GM19239 (cell line): ENCODE data around the gene TAMM41.
"Not testable (repeated sequence)": the region's sequence is repeated elsewhere in the genome, so short reads cannot be mapped to it uniquely, and the experiment has no call there.

Experiments
- DNase-seq: peaks from one replicate; pipeline ENCODE4 v3.0.0; 2011; ENCODE audit warnings: low spot score; ENCODE audit not compliant: insufficient read length
- FAIRE-seq: peaks from 2 replicates; lab custom pipeline; 2011; peaks lifted over from hg19 to GRCh38; lab: Jason Lieb, UNC

TAMM41 gene

GRCh38 chr3:11846281-11847266, at the start of gene TAMM41:
TAMM41 (minus strand) TSS chr3:11846885; CDS start chr3:11846636, 249 bp downstream.
- FAIRE-seq (peak; percentile 68), DNase-seq (peak; percentile 78)

GRCh38 chr3:11878837-11879236, 32.2 kb upstream of the TAMM41 start:
- DNase-seq (no peak), FAIRE-seq (no peak)

GRCh38 chr3:11874707-11875106, 28.0 kb upstream of the TAMM41 start:
- not testable (repeated sequence) for FAIRE-seq, DNase-seq

GRCh38 chr3:11863739-11864138, 17.1 kb upstream of the TAMM41 start:
- not testable (repeated sequence) for FAIRE-seq, DNase-seq

- DNase-seq, FAIRE-seq: not testable (repeated sequence)
Observed at GRCh38 chr3:11862584-11862983, 15.9 kb upstream of the TAMM41 start.

- DNase-seq, FAIRE-seq: not testable (repeated sequence)
Observed at GRCh38 chr3:11862145-11862544, 15.5 kb upstream of the TAMM41 start.

- not testable (repeated sequence) for DNase-seq, FAIRE-seq
Observed at GRCh38 chr3:11860213-11860612, 13.5 kb upstream of the TAMM41 start.

- DNase-seq (no peak), FAIRE-seq (no peak)
Observed at GRCh38 chr3:11853450-11853849, 6.8 kb upstream of the TAMM41 start.

- FAIRE-seq (no peak), DNase-seq (no peak)
Observed at GRCh38 chr3:11850003-11850402, 3.3 kb upstream of the TAMM41 start.

- FAIRE-seq (no peak), DNase-seq (no peak)
Observed at GRCh38 chr3:11847607-11848006, 922 bp upstream of the TAMM41 start.

GRCh38 chr3:11845651-11846050, 1.0 kb downstream of the TAMM41 start:
- no peak for DNase-seq
- peak; percentile 35 for FAIRE-seq

- FAIRE-seq (no peak), DNase-seq (no peak)
Observed at GRCh38 chr3:11844891-11845290, 1.8 kb downstream of the TAMM41 start.

GRCh38 chr3:11835028-11835639, 11.6 kb downstream of the TAMM41 start:
- no peak for DNase-seq
- FAIRE-seq, result peak; percentile 54

GRCh38 chr3:11832981-11833905, 13.4 kb downstream of the TAMM41 start:
- FAIRE-seq (no peak), DNase-seq (no peak)

GRCh38 chr3:11829416-11829815, 17.3 kb downstream of the TAMM41 start:
- FAIRE-seq (no peak), DNase-seq (no peak)

- no peak for DNase-seq
- no peak for FAIRE-seq
Observed at GRCh38 chr3:11826628-11827265, 19.9 kb downstream of the TAMM41 start.

GRCh38 chr3:11825301-11825700, 21.4 kb downstream of the TAMM41 start:
- FAIRE-seq, result no peak
- no peak for DNase-seq

GRCh38 chr3:11820531-11821041, 26.1 kb downstream of the TAMM41 start:
- DNase-seq, result no peak
- no peak for FAIRE-seq

- no peak for DNase-seq
- no peak for FAIRE-seq
Observed at GRCh38 chr3:11819146-11819689, 27.5 kb downstream of the TAMM41 start.
